GM19238 (cell line): ENCODE data around the gene CABLES2.

Experiments used
- DNase-seq: peaks from one replicate; pipeline ENCODE4 v3.0.0; 2011; ENCODE audit warnings: low spot score; ENCODE audit not compliant: insufficient read length

The CABLES2 gene

GRCh38 chr20:62350629-62351422, 56.3 kb downstream of the CABLES2 start:
- no peak for DNase-seq

GRCh38 chr20:62350098-62350628, 56.9 kb downstream of the CABLES2 start:
- no peak for DNase-seq

DNA sequence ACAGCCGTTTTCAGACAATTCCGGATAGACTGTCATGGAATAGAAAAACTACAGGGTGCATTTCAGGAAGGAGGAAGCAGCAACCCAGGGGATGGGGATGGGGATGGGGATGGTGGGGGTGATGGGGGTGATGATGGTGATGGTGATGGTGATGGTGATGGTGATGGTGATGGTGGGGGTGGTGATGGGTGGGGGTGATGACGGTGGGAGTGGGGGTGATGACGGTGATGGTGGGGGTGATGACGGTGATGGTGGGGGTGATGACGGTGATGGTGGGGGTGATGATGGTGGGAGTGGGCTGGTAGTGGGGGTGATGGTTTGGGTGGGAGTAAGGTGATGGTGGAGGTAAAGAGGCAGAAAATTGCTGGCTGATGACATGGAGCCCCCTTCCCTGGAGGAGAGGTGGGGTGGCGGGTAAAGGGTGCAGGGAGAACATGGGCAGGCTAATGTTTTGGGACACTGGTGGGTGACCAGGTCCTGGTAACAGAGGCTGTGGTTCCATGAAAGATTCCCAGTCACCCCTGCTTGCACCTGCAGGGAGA, 57.5 kb downstream of the CABLES2 start:
- DNase-seq = no peak

- no peak for DNase-seq
These were observed 58.5 kb downstream of the CABLES2 start for GRCh38 chr20:62348604-62349003.

GRCh38 chr20:62347445-62347844, 59.6 kb downstream of the CABLES2 start:
- no peak for DNase-seq

DNA sequence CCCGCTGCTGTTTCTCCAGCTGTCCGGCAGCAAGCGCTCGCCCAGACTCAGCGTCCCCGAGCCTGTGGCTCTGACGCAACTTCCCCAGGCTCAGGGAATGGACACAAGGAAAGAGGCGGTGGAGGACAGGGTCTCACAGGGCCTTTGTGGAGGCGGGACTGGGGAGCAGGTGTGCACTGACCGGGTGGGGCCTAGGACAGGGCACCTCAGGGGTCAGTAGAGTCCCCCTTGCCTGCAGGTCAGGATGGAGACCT, 60.0 kb downstream of the CABLES2 start:
- DNase-seq = no peak

- no peak for DNase-seq
These were observed 60.5 kb downstream of the CABLES2 start for GRCh38 chr20:62346398-62347150.

DNA sequence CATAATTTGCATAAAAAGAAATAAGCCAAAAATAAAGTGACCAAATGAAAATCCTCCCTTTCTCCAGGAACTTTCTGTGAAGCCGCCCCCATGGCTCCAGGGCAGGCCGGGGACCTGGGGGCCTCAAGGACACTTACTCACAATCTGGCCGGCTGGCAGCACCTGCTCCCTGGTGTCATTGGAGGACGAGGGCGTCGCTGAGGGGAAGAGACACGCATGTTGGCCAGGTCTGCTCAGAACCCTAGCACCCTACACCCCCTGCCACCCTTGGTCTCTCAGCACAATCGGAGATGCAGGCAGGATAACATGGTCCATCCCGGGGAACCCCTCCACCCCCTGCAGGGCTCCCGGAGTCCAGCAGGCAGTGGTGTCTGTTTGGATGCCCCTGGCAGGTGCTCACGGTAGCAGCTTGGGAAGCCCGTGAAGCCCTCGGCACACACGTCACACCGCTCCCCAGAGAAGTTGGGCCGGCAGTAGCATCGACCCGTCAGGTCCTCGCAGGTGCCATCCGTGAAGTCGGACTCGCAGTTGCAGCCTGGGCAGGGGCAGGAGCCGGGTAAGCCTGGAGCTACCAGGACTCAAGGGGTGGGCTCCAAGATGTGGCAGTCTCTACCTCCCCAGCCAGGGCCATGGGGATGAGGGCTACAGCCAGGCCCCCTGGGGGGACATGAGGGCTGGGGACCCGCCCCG, 61.3 kb downstream of the CABLES2 start:
- no peak for DNase-seq

DNA sequence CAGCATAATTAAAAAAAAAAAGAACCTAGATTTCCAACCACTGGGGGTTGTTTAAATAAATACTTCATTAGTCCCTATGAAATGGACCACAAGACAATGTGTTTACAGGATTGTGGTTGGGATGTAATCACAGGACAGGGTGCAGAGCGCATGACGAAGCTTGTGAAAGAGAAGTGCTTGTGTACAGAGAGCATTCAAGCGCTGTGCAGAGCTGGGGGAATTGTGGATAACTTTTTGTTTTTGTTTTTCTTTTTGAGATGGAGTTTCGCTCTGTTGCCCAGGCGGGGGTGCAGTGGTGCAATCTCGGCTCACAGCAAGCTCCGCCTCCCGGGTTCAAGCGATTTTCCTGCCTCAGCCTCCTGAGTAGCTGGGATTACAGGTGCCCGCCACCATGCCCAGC, 62.3 kb downstream of the CABLES2 start:
- DNase-seq = no peak

DNA sequence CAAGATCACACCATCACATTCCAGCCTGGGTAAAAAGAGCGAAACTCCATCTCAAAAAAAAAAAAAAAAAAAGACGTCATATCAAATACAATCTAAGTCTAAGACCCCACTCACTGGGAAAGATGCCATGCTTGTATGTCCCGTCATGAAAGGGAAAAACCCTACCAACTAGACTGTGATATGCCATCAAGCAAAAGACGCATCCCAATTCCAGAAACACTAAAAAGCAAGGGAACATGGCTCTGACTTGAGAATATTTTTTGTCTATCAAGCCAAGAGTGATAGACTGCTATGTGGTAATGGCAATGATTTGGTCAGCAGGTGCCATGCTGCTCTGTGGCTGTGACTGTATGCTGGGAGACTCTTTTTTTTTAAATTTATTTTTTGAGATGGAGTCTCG, 63.0 kb downstream of the CABLES2 start:
- no peak for DNase-seq

DNA sequence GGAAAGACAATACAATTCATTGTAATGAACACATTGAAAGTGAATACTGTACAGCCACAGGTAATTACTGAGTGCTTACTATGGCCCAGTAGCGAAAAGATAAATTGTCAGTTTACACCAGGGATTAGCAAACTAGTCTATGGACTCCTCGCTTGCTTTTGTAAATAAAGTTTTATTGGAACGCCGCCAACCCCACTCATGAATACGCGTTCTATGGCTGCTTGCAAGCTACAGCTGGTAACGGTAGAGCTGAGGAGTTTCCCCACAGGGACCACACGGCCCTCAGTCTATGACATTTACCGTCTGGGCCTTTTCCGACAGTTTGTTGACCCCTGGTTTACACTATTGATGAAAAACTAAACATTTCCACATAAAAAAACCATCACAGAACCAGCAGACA, 64.2 kb downstream of the CABLES2 start:
- DNase-seq = no peak

DNA sequence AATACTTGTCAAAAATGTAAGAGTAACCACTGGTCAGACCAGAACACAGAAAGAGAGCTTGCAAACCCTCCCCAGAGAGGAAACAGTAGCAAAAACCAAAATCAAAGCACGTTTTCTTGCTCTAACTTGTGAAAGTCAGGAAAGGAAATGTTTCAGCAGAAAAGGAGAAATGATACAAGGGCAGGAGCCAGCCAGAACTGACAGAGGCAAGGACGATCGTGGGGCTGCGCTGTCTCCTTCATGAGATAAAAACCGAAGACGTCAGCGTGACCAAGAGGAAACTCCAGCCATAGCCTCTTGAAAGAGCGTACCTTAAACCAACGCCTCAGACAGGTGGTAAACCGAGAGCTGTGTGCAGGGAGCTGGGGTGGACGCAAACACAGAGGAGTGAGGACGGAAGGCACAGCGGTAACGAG, 67.4 kb downstream of the CABLES2 start:
- DNase-seq = peak; percentile 78
